Uterus (tissue), 2 donors: Measurements from ENCODE around the gene AUTS2.

Experiments used
- POLR2A ChIP-seq, 2 donors: fragments of 450-650 bp; IDR thresholded peaks; one replicate each; pipeline ENCODE4 v1.6.1; 2016; ENCODE audit warnings: antibody characterized with exemption in 2 of 2, mild to moderate bottlenecking in 1 of 2, moderate library complexity in 1 of 2
- TF ChIP-seq, protein P1 (sequence below), 4 experiments: fragments of 200-600 bp in 2 of 4; fragments of 450-650 bp in 2 of 4; sonication (generic) in 2 of 4; IDR thresholded peaks; one replicate each; pipeline ENCODE4 v1.5.1; 2016 to 2019; ENCODE audit warnings: antibody characterized with exemption in 4 of 4, mild to moderate bottlenecking in 2 of 4, moderate library complexity in 1 of 4

DNA sequence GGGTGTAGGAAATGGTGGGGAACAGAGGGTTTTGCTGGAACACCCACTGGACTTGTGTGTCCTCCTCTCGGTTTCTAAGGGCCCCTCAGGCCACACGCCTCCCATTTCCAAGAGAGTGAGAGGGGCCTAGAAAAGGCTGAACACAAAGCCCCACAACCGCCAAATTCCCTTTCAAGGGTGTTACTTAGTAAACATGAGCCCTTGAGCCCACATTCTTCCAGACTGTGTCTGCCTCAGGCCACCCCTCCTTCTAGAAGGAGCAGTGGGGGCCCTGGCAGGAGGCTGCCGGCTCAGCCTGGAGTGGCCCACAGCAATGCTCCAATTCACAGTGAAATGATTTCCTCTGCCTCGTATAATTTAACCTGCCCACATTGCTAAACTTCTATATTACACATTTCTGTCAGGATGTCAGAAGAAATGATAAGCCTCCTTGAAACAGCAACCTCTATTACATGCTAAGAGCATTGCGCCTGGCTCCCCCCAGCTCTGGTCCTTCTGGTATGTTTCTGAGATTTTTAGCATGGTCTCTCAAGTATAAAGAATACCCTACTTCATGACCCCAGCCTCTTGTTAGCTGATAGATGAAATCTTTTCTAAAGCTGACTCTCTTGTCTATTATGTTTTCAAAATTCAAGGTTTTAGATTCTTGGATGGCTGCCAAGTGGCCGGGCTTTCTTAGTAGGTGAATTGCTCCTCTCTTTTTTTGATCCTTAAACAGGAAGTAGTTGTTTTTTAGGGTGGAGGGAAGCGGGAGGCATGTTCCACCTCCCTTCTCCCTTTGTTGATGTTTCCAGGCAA lies 859.8 kb downstream of the AUTS2 start:
- TF ChIP-seq, protein P1, sequence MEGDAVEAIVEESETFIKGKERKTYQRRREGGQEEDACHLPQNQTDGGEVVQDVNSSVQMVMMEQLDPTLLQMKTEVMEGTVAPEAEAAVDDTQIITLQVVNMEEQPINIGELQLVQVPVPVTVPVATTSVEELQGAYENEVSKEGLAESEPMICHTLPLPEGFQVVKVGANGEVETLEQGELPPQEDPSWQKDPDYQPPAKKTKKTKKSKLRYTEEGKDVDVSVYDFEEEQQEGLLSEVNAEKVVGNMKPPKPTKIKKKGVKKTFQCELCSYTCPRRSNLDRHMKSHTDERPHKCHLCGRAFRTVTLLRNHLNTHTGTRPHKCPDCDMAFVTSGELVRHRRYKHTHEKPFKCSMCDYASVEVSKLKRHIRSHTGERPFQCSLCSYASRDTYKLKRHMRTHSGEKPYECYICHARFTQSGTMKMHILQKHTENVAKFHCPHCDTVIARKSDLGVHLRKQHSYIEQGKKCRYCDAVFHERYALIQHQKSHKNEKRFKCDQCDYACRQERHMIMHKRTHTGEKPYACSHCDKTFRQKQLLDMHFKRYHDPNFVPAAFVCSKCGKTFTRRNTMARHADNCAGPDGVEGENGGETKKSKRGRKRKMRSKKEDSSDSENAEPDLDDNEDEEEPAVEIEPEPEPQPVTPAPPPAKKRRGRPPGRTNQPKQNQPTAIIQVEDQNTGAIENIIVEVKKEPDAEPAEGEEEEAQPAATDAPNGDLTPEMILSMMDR (IDR thresholded peaks at IDR 0.05), result no peak
- no peak for TF ChIP-seq POLR2A (IDR thresholded peaks at IDR 0.05)
